Hepatocyte (in vitro differentiated cells): ENCODE measurements around the gene SUMF1.

ENCODE experiments used
- EZH2 ChIP-seq: fragments of 200-600 bp; sonication (generic); IDR thresholded peaks from 2 replicates; pipeline ENCODE4 v1.6.1; 2016; ENCODE audit warnings: antibody characterized with exemption, mild to moderate bottlenecking, borderline replicate concordance
- TF ChIP-seq, protein P1 (sequence below): fragments of 200-600 bp; sonication (generic); IDR thresholded peaks from 2 replicates; pipeline ENCODE4 v1.5.1; 2016; ENCODE audit warnings: antibody characterized with exemption, mild to moderate bottlenecking; ENCODE audit not compliant: poor library complexity

DNA sequence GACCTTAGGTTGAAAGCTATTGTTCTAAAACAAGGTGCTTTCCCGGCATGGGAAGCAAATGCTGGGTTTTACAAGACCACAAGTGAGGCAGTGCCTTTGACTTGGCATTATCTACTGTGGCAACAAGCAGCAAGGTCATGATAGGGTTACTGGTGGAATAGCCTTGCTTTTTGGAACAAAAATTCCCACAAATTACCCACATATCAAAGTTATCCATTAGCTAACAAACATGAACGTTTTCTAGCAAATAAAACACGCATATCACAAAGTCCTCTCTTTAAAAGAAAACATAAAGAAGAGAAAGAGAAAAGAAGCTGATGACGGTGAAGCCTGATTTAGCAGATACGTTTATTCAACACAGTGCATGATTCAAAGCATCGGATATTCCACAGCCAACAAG is 106.3 kb downstream of the SUMF1 start:
- TF ChIP-seq, protein P1, sequence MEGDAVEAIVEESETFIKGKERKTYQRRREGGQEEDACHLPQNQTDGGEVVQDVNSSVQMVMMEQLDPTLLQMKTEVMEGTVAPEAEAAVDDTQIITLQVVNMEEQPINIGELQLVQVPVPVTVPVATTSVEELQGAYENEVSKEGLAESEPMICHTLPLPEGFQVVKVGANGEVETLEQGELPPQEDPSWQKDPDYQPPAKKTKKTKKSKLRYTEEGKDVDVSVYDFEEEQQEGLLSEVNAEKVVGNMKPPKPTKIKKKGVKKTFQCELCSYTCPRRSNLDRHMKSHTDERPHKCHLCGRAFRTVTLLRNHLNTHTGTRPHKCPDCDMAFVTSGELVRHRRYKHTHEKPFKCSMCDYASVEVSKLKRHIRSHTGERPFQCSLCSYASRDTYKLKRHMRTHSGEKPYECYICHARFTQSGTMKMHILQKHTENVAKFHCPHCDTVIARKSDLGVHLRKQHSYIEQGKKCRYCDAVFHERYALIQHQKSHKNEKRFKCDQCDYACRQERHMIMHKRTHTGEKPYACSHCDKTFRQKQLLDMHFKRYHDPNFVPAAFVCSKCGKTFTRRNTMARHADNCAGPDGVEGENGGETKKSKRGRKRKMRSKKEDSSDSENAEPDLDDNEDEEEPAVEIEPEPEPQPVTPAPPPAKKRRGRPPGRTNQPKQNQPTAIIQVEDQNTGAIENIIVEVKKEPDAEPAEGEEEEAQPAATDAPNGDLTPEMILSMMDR, result no peak
- TF ChIP-seq EZH2, result no peak
